HepG2 (cell line): ENCODE data around the gene MBNL3. TPM values are rescaled to one million over a fixed set of nuclear protein-coding genes. Genes with fewer than 3 reads are reported as not detected.

Experiments
- ATF1 ChIP-seq: IDR thresholded peaks from 2 replicates; pipeline ENCODE4 v1.6.1; 2016; ENCODE audit warnings: mild to moderate bottlenecking, control low read depth
- BCL6 ChIP-seq: IDR thresholded peaks from 2 replicates; pipeline ENCODE4 v1.6.1; 2016; ENCODE audit warnings: missing genetic modification reagents, missing compliant biosample characterization
- CERS6 ChIP-seq: sonication (generic); formaldehyde crosslinking; IDR thresholded peaks from 2 replicates; pipeline ENCODE4 v1.5.0; 2020; ENCODE audit warnings: missing genetic modification reagents
- CHD4 ChIP-seq: fragments of 200-600 bp; sonication (generic); IDR thresholded peaks from 2 replicates; pipeline ENCODE4 v1.7.0; 2017; ENCODE audit warnings: mild to moderate bottlenecking, low read length, borderline replicate concordance
- FOXA1 ChIP-seq, 2 experiments: fragments of 450-650 bp in 1 of 2; sonication (generic) in 1 of 2; formaldehyde crosslinking in 1 of 2; IDR thresholded peaks; 2 replicates each; pipeline versions ENCODE4 v1.4.0 to v1.6.1; 2016 to 2020; ENCODE audit warnings: missing genetic modification reagents in 1 of 2
- HMGXB4 ChIP-seq, 2 experiments: sonication (generic) in 1 of 2; formaldehyde crosslinking in 1 of 2; IDR thresholded peaks; 2 replicates each; pipeline versions ENCODE4 v1.4.0 to v1.6.1; 2018 to 2020; ENCODE audit warnings: missing genetic modification reagents in 2 of 2, borderline replicate concordance in 1 of 2, low read depth in 1 of 2, mild to moderate bottlenecking in 1 of 2, missing biosample characterization in 1 of 2
- NFATC3 ChIP-seq: sonication (generic); formaldehyde crosslinking; IDR thresholded peaks from 2 replicates; pipeline ENCODE4 v1.5.1; 2020; ENCODE audit warnings: mild to moderate bottlenecking, missing genetic modification reagents
- NFE2L1 ChIP-seq: sonication (generic); formaldehyde crosslinking; IDR thresholded peaks from 2 replicates; pipeline ENCODE4 v1.4.0; 2020; ENCODE audit warnings: missing genetic modification reagents, mild to moderate bottlenecking, borderline replicate concordance
- PHF21A ChIP-seq: sonication (generic); formaldehyde crosslinking; IDR thresholded peaks from 2 replicates; pipeline ENCODE4 v1.5.0; 2020; ENCODE audit warnings: mild to moderate bottlenecking, missing genetic modification reagents
- POGZ ChIP-seq: sonication (generic); formaldehyde crosslinking; IDR thresholded peaks from 2 replicates; pipeline ENCODE4 v1.4.0; 2020; ENCODE audit warnings: mild to moderate bottlenecking, missing genetic modification reagents
- REPIN1 ChIP-seq: sonication (generic); formaldehyde crosslinking; IDR thresholded peaks from 2 replicates; pipeline ENCODE4 v1.8.0; 2022; ENCODE audit warnings: missing genetic modification reagents, low read depth, mild to moderate bottlenecking, borderline replicate concordance
- SRSF4 ChIP-seq: fragments of 200-400 bp; formaldehyde crosslinking; IDR thresholded peaks from one replicate; pipeline ENCODE4 v1.6.1; 2018; ENCODE audit warnings: mild to moderate bottlenecking, low read depth, low read length, moderate library complexity; ENCODE audit not compliant: poor library complexity, severe bottlenecking
- ZBTB20 ChIP-seq: sonication (generic); formaldehyde crosslinking; IDR thresholded peaks from 2 replicates; pipeline ENCODE4 v1.8.1; 2023; ENCODE audit warnings: missing genetic modification reagents, low read depth, mild to moderate bottlenecking, borderline replicate concordance
- ZFY ChIP-seq: sonication (generic); formaldehyde crosslinking; IDR thresholded peaks from 2 replicates; pipeline ENCODE4 v1.4.0; 2020; ENCODE audit warnings: missing genetic modification reagents
- ZNF451 ChIP-seq: sonication (generic); formaldehyde crosslinking; IDR thresholded peaks from 2 replicates; pipeline ENCODE4 v1.5.0; 2020; ENCODE audit warnings: mild to moderate bottlenecking, missing genetic modification reagents
- ZNF577 ChIP-seq: sonication (generic); formaldehyde crosslinking; IDR thresholded peaks from 2 replicates; pipeline ENCODE4 v1.4.0; 2020; ENCODE audit warnings: mild to moderate bottlenecking, low read depth, missing genetic modification reagents, borderline replicate concordance
- ZNF607 ChIP-seq: sonication (generic); formaldehyde crosslinking; IDR thresholded peaks from 2 replicates; pipeline ENCODE4 v1.5.1; 2020; ENCODE audit warnings: missing genetic modification reagents, mild to moderate bottlenecking, borderline replicate concordance
- ZNF737 ChIP-seq: sonication (generic); formaldehyde crosslinking; IDR thresholded peaks from 2 replicates; pipeline ENCODE4 v1.5.0; 2020; ENCODE audit warnings: missing genetic modification reagents, mild to moderate bottlenecking, borderline replicate concordance
- ZNF850 ChIP-seq: sonication (generic); formaldehyde crosslinking; conservative IDR thresholded peaks from 2 replicates; pipeline ENCODE4 v1.9.0; 2021; ENCODE audit warnings: mild to moderate bottlenecking, missing genetic modification reagents
- polyA plus RNA-seq, 8 experiments: library from polyadenylated mRNA; depleted of rRNA in 3 of 8; stranded (reverse) in 7 of 8; unstranded in 1 of 8; fragments of >200 nt; fragmentation: Illumina TruSeq in 4 of 8; extraction: Trizol in 4 of 8; gene quantifications; 2 replicates each; pipeline versions ENCODE4 v1.2.1 to v1.2.3, GENCODE V29; 2011 to 2016; ENCODE audit warnings: low read depth in 4 of 8, missing spikeins in 1 of 8, mixed read lengths in 1 of 8; ENCODE audit not compliant: insufficient read depth in 1 of 8
- total RNA-seq, 5 experiments: library from RNA; depleted of rRNA; stranded (reverse); fragments of >200 nt; fragmentation: Illumina TruSeq; extraction: Trizol; gene quantifications; 2 replicates each; pipeline ENCODE4 v1.2.3, GENCODE V29; 2016; ENCODE audit warnings: low read depth in 1 of 5
- TF ChIP-seq, protein P1 (sequence below): sonication (generic); formaldehyde crosslinking; IDR thresholded peaks from 2 replicates; pipeline ENCODE4 v1.8.0; 2022; ENCODE audit warnings: mild to moderate bottlenecking, missing genetic modification reagents, moderate library complexity
- TF ChIP-seq, protein P2 (sequence below): IDR thresholded peaks from 2 replicates; pipeline ENCODE4 v1.6.1; 2016; ENCODE audit warnings: low read depth, missing genetic modification reagents, missing compliant biosample characterization

Gene MBNL3
- total and polyA plus RNA-seq, 2 of the 13 experiments (the other 11 are each of a cell fraction or from before 2014, with no cell fraction given), result 155 to 257 TPM

DNA sequence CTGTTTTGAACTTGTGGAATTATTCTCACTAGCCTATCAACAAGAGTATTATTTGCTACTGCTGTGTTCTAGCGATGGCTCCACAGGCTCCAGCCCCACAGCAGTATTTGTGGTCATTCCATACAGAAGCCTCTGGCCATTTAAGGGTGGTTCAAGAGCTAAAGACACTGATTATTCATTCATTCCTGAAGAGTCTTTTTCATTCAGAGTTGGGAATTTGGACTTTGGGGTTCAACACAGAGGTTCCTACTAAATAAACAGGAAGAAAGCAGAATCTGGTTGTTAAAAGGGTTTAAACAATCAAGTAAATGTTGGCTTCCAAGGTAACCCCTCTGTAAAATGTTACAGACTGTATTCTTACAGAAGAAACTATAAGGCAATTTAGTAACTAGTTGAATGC lies 4.3 kb upstream of the MBNL3 start (continued):
- TF ChIP-seq ZFY, result no peak
- TF ChIP-seq ZNF577 (CRISPR knock-in tag), result no peak
- TF ChIP-seq POGZ, result peak; percentile 38; the same call in 1 of the 2 replicates
- TF ChIP-seq HMGXB4 (CRISPR knock-in tag; IDR thresholded peaks at IDR 0.05; ENCODE audit: borderline replicate concordance in 1 of 2, low read depth in 1 of 2), result no peak
- TF ChIP-seq ZNF737, result no peak
- TF ChIP-seq ZBTB20, result no peak
- TF ChIP-seq CERS6 (CRISPR knock-in tag), result no peak
- TF ChIP-seq, protein P1, sequence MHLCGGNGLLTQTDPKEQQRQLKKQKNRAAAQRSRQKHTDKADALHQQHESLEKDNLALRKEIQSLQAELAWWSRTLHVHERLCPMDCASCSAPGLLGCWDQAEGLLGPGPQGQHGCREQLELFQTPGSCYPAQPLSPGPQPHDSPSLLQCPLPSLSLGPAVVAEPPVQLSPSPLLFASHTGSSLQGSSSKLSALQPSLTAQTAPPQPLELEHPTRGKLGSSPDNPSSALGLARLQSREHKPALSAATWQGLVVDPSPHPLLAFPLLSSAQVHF (CRISPR knock-in tag), result no peak
- TF ChIP-seq ZNF850 (CRISPR knock-in tag), result no peak
- no peak for TF ChIP-seq ZNF607
- TF ChIP-seq NFATC3, result no peak
- no peak for TF ChIP-seq CHD4
- TF ChIP-seq ATF1, result no peak
- peak; percentile 52 for TF ChIP-seq PHF21A (CRISPR knock-in tag)
- no peak for TF ChIP-seq REPIN1 (CRISPR knock-in tag)
- TF ChIP-seq SRSF4, result no peak
- TF ChIP-seq FOXA1 (IDR thresholded peaks at IDR 0.05), result peak; percentile 55; the same call in 1 of the 2 replicates
- peak; percentile 57 for TF ChIP-seq FOXA1 (CRISPR knock-in tag; IDR thresholded peaks at IDR 0.05)
- TF ChIP-seq, protein P2, sequence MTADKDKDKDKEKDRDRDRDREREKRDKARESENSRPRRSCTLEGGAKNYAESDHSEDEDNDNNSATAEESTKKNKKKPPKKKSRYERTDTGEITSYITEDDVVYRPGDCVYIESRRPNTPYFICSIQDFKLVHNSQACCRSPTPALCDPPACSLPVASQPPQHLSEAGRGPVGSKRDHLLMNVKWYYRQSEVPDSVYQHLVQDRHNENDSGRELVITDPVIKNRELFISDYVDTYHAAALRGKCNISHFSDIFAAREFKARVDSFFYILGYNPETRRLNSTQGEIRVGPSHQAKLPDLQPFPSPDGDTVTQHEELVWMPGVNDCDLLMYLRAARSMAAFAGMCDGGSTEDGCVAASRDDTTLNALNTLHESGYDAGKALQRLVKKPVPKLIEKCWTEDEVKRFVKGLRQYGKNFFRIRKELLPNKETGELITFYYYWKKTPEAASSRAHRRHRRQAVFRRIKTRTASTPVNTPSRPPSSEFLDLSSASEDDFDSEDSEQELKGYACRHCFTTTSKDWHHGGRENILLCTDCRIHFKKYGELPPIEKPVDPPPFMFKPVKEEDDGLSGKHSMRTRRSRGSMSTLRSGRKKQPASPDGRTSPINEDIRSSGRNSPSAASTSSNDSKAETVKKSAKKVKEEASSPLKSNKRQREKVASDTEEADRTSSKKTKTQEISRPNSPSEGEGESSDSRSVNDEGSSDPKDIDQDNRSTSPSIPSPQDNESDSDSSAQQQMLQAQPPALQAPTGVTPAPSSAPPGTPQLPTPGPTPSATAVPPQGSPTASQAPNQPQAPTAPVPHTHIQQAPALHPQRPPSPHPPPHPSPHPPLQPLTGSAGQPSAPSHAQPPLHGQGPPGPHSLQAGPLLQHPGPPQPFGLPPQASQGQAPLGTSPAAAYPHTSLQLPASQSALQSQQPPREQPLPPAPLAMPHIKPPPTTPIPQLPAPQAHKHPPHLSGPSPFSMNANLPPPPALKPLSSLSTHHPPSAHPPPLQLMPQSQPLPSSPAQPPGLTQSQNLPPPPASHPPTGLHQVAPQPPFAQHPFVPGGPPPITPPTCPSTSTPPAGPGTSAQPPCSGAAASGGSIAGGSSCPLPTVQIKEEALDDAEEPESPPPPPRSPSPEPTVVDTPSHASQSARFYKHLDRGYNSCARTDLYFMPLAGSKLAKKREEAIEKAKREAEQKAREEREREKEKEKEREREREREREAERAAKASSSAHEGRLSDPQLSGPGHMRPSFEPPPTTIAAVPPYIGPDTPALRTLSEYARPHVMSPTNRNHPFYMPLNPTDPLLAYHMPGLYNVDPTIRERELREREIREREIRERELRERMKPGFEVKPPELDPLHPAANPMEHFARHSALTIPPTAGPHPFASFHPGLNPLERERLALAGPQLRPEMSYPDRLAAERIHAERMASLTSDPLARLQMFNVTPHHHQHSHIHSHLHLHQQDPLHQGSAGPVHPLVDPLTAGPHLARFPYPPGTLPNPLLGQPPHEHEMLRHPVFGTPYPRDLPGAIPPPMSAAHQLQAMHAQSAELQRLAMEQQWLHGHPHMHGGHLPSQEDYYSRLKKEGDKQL, result 0 out of 2 replicates have a peak, but pooled peaks have one; percentile 29
- TF ChIP-seq ZNF451 (CRISPR knock-in tag), result no peak
- no peak for TF ChIP-seq NFE2L1 (CRISPR knock-in tag)
- TF ChIP-seq BCL6, result peak; percentile 97
